Stomach (tissue), 4 donors: ENCODE data around the gene GALNS.

Source experiments
- POLR2A ChIP-seq, 4 donors: fragments of 450-650 bp; IDR thresholded peaks; one replicate each; pipeline ENCODE4 v1.6.1; 2016; ENCODE audit warnings: antibody characterized with exemption in 4 of 4, control low read depth in 2 of 4, mild to moderate bottlenecking in 1 of 4, moderate library complexity in 1 of 4
- TF ChIP-seq, protein P1 (sequence below), 7 experiments: fragments of 450-650 bp in 4 of 7; fragments of 200-600 bp in 3 of 7; sonication (generic) in 3 of 7; IDR thresholded peaks; one replicate each; pipeline ENCODE4 v1.5.1; 2016 to 2019; ENCODE audit warnings: antibody characterized with exemption in 7 of 7, control low read depth in 2 of 7, mild to moderate bottlenecking in 1 of 7

DNA sequence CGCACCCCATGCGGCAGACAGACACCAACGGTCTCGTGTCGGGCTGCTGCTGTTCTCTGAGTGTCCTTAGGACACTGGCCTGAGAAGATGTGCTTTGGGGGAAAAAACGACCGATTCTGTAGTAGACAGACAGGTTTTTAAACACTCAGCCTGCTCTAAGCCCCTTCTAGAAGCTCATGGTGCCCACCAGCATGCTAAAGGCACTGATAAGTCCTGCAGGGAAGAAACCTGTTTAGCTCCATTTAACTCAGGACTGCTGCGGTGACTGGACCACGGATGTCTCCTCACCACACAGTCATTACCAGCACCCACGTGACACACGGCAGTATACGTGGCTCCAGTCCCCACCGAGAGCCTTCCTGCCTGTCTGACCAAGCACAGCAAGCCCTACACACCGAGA, 26.0 kb downstream of the GALNS start:
- TF ChIP-seq POLR2A (IDR thresholded peaks at IDR 0.05), result no peak
- TF ChIP-seq, protein P1, sequence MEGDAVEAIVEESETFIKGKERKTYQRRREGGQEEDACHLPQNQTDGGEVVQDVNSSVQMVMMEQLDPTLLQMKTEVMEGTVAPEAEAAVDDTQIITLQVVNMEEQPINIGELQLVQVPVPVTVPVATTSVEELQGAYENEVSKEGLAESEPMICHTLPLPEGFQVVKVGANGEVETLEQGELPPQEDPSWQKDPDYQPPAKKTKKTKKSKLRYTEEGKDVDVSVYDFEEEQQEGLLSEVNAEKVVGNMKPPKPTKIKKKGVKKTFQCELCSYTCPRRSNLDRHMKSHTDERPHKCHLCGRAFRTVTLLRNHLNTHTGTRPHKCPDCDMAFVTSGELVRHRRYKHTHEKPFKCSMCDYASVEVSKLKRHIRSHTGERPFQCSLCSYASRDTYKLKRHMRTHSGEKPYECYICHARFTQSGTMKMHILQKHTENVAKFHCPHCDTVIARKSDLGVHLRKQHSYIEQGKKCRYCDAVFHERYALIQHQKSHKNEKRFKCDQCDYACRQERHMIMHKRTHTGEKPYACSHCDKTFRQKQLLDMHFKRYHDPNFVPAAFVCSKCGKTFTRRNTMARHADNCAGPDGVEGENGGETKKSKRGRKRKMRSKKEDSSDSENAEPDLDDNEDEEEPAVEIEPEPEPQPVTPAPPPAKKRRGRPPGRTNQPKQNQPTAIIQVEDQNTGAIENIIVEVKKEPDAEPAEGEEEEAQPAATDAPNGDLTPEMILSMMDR (IDR thresholded peaks at IDR 0.05), result no peak
